Suppressor macrophage (primary cell): Measurements from ENCODE around the gene SLC4A5.

Experiments
- DNase-seq, 4 experiments: peaks; one replicate each; pipeline ENCODE4 v3.0.0-alpha.2; 2020 to 2022
- total RNA-seq, 17 experiments: gene quantifications; one replicate each; lab custom pipeline; 2026; ENCODE audit warnings: mixed read lengths in 6 of 17, inconsistent platforms in 3 of 17; lab: John Stamatoyannopoulos, UW

The SLC4A5 gene
- total RNA-seq, result 0.04 to 2.2 (median 0.21) reads per million in 17 experiments

DNA sequence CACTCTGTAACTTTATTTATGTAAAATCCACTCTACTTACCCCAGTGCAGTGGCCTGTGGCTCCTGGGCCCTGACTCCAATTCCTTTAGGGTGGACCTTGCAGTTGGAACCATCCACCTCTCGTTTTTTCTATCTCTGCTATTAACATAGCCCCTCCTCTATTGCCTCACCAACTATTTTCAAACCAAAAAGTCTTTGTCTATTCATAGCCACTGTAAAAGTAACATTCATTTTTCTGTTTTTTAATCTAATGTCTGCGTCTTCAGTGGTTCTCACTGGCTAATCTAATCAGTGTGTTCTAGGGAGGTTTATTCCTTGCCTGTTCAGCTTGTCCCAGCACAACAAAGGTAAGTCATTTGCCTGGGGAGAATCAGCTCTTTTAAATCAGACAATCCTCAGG lies at the start of gene SLC4A5:
Gene SLC4A5 (minus strand): TSS at position 101 of the 400 bp plus-strand sequence. CDS start 28,393 bp downstream, outside the sequence.
- DNase-seq, result no peak

- DNase-seq, result no peak
These were observed 49.2 kb upstream of the SLC4A5 start for GRCh38 chr2:74392449-74392743.

- DNase-seq, result peak; percentile 96 to 97 (median 96)
These were observed 48.6 kb upstream of the SLC4A5 start for GRCh38 chr2:74391580-74392448.

DNA sequence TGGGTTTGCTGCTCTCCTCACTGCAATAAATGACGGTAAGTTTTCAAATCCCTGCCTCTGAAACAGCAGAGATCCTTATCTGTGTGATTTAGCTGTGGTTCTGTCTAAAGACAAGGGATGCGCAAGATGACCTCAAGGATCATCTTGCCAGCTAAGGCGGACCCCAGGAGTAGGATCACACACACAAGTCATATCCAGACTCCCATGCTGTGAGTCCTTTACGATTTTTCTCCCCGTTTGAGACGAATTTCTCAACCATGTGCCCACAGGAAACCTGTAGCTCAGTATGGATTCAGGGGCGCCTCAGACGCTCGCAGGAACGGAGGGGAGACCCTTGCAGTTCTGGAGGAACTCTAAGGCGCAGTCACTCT lies 48.0 kb upstream of the SLC4A5 start:
- peak in 3 of 4 experiments; percentile 11 to 21 (median 16) for DNase-seq

GRCh38 chr2:74390606-74391005 lies 47.4 kb upstream of the SLC4A5 start:
- no peak for DNase-seq

- DNase-seq, result no peak
These were observed 44.1 kb upstream of the SLC4A5 start for GRCh38 chr2:74387346-74387745.

GRCh38 chr2:74385396-74385795 lies 42.2 kb upstream of the SLC4A5 start:
- DNase-seq, result no peak

GRCh38 chr2:74384051-74384450 lies 40.8 kb upstream of the SLC4A5 start:
- DNase-seq, result no peak

DNA sequence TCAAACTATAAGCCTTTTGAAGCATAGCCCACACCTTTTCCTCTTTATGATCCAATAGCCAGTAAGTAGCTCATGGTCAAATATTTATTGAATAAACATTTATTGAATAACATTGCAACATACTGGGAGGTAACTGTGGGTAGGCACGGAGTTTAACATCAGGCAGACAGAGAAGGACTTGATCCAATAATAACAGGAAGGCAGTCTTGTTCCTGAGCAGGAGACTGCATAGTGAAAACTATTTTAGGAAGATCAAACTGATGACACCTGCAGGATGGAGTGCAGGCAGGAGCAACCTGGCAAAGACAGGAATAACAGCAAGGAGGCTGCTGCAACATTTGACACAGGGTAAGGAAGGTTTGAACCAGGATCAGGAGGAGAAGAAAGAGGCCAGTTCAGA lies 40.0 kb upstream of the SLC4A5 start:
- no peak for DNase-seq

GRCh38 chr2:74381751-74382150 lies 38.5 kb upstream of the SLC4A5 start:
- DNase-seq, result no peak

- DNase-seq, result peak in 3 of 4 experiments; percentile 10 to 23 (median 16)
These were observed 36.9 kb upstream of the SLC4A5 start, which contains the start of gene DCTN1 for GRCh38 chr2:74379851-74380789. TSS of gene DCTN1 (minus strand) at chr2:74380311. CDS start at chr2:74380037, 274 bp downstream.

- no peak for DNase-seq
These were observed 34.8 kb upstream of the SLC4A5 start for GRCh38 chr2:74378007-74378406.

DNA sequence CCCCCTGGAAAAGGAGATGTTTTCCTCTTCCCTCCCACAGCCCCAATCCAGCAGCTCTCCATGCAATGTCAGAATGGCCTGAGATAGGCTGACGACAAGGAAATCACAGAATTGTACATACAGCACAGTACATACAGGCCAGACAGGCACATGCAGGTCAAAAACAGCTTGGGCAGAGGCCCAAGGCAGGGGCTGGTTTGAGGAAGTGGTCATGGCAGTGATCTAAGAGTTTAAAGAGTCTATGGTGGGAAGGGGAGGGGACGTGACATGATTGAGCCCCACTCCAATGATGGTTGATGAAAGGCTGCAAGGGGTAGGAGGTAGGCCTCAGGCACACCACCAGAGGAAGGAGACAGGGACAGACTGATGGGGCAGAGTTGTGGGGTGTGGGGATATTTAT lies 32.6 kb upstream of the SLC4A5 start:
- no peak for DNase-seq

- no peak for DNase-seq
These were observed 31.4 kb upstream of the SLC4A5 start for GRCh38 chr2:74374509-74375205.

GRCh38 chr2:74373985-74374384 lies 30.8 kb upstream of the SLC4A5 start:
- no peak for DNase-seq

GRCh38 chr2:74373221-74373676 lies 30.0 kb upstream of the SLC4A5 start:
- DNase-seq, result no peak

DNA sequence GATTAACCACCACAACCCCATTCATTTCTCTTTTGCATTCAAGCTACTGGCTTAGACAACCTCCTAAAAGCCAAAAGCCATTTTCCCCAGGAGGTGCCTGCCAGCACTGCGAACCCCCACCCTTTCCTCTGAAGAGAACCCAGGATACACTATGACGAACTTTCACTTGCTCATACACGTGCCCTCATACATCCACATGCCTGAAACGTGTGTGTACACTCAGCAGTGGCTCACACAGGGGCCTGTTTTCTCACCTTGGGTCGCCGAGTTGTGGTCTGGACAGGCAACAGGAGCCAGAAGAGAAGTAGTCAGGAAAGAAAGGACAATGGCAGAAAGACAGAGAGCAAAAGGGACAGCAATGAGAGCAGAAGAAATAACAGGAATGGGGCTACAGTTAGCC lies 29.5 kb upstream of the SLC4A5 start:
- no peak for DNase-seq

DNA sequence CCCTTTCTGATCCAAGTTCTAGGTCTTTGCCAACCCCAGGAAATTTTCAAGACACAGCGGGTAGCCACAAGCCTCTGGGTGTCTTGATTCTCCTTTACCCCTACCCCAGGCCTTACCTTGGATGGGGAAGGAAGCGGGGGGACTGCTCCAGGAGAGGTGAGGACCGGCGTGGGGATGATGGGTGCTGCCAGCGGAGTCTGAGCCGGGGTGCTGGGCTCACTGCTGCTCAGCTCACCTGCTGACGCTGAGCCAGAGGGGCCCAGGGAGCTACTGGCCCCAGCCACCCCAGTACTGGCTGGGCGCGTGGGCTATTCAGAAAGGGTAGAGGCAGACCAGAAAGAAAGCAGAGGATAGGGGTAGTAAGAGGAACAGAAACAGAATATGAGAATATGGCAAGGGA lies 28.2 kb upstream of the SLC4A5 start:
- DNase-seq, result no peak

DNA sequence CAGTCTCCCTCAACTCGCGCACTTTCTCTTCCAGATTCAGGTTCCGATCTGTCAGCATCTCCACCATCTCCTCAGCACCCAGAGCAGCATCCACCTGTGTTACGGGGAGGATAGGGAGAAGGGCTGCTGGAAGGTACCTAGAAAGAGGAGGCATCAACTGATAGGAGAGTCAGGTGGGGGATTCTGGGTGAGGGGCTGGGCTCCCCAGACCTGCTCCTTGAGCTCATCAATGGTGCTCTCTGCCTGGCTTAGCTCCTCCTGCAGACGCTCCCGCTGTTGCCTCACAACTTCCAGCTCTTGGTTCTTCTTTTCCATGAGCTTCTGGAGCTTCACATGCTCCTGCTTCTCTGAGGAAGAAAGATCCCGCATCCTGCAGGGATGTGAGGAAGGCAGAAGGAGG lies 26.8 kb upstream of the SLC4A5 start:
- DNase-seq, result no peak

DNA sequence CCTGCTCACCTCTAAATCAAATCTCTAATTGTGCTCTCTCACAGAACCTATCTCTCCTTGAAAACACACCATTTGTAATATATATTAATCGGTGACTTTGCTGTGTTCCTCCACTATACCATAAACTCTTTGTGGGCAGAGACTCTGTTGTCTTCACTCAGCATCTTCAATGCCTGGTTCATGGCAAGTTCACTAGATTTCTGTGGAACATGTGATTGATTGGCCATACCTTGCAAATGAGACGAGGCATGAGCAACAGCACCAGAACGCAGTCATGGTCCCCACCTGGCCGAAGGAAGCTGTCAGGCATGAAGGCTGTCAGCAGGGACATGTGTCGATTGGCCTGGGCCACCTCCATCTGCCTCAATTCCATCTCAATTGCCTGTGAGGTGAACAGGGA lies 25.3 kb upstream of the SLC4A5 start:
- no peak for DNase-seq

GRCh38 chr2:74367789-74368188 lies 24.6 kb upstream of the SLC4A5 start:
- no peak for DNase-seq

GRCh38 chr2:74366036-74366435 lies 22.8 kb upstream of the SLC4A5 start:
- DNase-seq, result no peak
